Astrocyte of the spinal cord (primary cell): ENCODE measurements around the gene DCBLD2.
A peak's percentile ranks its signal among the peaks of the same experiment; 100 is the strongest.

Experiments
- DNase-seq: peaks from one replicate; pipeline ENCODE4 v3.0.0; 2011; ENCODE audit warnings: low read depth, low spot score
- H3K4me3 ChIP-seq: 2 replicates; pipeline ENCODE4 v1.5.1; 2011; ENCODE audit warnings: low read depth, mild to moderate bottlenecking, low read length, moderate library complexity
- in situ Hi-C: cut with HindIII; loops from 2 replicates; pipeline ENCODE4 v1.10.0; 2017; ENCODE audit warnings: low sequenced_read_pairs
- TF ChIP-seq, protein P1 (sequence below): IDR thresholded peaks from 2 replicates; pipeline ENCODE4 v1.5.1; 2012; ENCODE audit warnings: low read depth, mild to moderate bottlenecking, low read length, inconsistent platforms

The DCBLD2 gene

GRCh38 chr3:98759629-98760028 is 141.9 kb downstream of the DCBLD2 start:
- TF ChIP-seq, protein P1, sequence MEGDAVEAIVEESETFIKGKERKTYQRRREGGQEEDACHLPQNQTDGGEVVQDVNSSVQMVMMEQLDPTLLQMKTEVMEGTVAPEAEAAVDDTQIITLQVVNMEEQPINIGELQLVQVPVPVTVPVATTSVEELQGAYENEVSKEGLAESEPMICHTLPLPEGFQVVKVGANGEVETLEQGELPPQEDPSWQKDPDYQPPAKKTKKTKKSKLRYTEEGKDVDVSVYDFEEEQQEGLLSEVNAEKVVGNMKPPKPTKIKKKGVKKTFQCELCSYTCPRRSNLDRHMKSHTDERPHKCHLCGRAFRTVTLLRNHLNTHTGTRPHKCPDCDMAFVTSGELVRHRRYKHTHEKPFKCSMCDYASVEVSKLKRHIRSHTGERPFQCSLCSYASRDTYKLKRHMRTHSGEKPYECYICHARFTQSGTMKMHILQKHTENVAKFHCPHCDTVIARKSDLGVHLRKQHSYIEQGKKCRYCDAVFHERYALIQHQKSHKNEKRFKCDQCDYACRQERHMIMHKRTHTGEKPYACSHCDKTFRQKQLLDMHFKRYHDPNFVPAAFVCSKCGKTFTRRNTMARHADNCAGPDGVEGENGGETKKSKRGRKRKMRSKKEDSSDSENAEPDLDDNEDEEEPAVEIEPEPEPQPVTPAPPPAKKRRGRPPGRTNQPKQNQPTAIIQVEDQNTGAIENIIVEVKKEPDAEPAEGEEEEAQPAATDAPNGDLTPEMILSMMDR = no peak
- in situ Hi-C loops = no loop called here
- DNase-seq = no peak
- no peak overlapping the region for H3K4me3 ChIP-seq

GRCh38 chr3:98755601-98756000 is 145.9 kb downstream of the DCBLD2 start:
- no peak for DNase-seq
- in situ Hi-C loops = no loop called here
- no peak overlapping the region for H3K4me3 ChIP-seq
- TF ChIP-seq, protein P1 = no peak

DNA sequence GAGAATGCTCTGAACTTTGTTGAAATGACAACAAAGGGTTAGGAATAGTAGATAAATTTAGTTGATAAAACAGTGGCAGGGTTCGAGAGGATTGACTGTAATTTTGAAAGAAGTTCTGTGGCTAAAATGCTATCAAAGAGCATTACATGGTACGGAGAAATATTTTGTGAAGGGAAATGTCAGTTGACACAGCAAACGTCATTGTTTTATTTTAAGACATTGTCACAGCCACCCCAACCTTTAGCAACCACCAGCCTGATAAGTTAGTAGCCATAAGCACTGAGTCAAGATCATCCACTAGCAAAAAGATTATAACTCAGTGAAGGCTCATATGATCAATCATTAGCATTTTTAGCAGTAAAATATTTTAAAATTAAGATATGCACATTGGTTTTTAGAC is 147.0 kb downstream of the DCBLD2 start:
- TF ChIP-seq, protein P1 = no peak
- H3K4me3 ChIP-seq = no peak overlapping the region
- in situ Hi-C loops = no loop called here

DNA sequence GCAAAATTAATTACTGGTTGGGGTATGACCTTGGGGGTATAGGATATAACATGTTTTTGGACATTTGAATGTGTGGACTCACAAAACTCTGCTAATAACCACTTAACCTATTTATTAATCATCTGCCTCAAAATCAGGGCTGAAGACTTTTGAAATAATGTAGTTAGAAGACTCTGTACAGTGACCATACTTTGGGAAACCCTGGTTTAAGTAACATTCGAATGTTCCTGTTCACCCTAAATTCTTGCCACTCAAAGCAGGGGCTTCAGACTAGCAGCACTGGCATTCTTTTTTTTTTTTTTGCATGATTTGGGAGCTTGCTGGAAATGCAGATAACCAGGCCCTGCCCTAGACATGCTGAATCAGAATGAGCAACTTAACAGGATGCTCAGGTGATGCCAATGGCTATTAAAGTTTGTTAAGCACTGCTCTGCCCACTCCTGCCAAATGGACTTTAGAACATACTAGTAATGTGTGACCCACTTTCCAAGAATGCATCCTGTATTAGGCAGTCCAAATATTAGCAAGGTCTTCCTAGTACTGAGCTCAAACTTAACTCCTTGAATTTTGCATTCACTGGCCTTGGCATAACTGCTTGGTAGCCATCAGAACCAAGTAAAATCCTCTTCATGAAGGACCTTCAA is 151.1 kb downstream of the DCBLD2 start:
- in situ Hi-C loops = no loop called here
- TF ChIP-seq, protein P1 = no peak
- H3K4me3 ChIP-seq = no peak overlapping the region
- no peak for DNase-seq

More for the DNA sequence above, 147.0 kb downstream of the DCBLD2 start:
- no peak for DNase-seq

GRCh38 chr3:98746882-98747281 is 154.6 kb downstream of the DCBLD2 start:
- TF ChIP-seq, protein P1 = no peak
- DNase-seq = peak; percentile 19
- no peak overlapping the region for H3K4me3 ChIP-seq
- in situ Hi-C loops = no loop called here

- in situ Hi-C loops = no loop called here
- DNase-seq = no peak
- TF ChIP-seq, protein P1 = no peak
- no peak overlapping the region for H3K4me3 ChIP-seq
Measured at GRCh38 chr3:98746122-98746521, 155.4 kb downstream of the DCBLD2 start.
